ENCODE results near the gene TAOK2.

DNA sequence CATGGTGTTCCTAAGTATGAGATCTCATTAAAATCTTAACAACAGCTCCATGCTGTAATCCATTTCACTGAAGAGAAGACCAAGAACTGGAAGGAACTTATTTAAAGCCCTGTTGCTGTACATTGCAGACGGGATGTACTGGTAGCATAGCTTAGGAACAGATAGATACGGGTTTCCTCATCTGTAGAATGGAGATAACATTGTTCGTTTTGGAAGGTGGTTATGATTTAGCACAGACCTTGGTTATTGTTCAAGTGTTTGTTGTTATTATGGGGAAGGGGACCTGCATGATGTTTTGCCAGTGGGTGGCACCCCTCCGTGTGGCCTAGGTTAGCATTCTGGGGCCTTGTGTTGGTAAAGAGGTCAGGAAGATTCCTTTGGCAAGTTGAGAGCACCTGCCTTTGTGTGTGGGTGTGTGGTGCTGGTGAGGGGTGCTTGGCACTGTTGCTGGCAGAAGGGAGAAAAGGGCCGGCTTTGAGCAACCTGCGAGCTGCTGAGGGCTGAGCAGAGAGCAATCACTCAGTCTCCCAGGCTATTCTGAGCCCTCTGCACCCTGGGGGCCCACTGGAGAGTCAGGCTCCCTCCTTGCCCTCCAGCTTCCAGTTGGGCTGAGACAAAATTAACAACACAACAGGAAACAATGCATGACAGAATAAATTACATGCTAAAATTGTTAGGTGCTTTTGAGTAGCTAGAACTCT is 2.3 kb downstream of the TAOK2 start:
- TF ChIP-seq, protein P1, sequence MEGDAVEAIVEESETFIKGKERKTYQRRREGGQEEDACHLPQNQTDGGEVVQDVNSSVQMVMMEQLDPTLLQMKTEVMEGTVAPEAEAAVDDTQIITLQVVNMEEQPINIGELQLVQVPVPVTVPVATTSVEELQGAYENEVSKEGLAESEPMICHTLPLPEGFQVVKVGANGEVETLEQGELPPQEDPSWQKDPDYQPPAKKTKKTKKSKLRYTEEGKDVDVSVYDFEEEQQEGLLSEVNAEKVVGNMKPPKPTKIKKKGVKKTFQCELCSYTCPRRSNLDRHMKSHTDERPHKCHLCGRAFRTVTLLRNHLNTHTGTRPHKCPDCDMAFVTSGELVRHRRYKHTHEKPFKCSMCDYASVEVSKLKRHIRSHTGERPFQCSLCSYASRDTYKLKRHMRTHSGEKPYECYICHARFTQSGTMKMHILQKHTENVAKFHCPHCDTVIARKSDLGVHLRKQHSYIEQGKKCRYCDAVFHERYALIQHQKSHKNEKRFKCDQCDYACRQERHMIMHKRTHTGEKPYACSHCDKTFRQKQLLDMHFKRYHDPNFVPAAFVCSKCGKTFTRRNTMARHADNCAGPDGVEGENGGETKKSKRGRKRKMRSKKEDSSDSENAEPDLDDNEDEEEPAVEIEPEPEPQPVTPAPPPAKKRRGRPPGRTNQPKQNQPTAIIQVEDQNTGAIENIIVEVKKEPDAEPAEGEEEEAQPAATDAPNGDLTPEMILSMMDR (IDR thresholded peaks at IDR 0.05 in 2 of 3, conservative IDR thresholded peaks at IDR 0.05 in 1 of 3; ENCODE audit: borderline replicate concordance in 1 of 3, insufficient read depth in 1 of 3, low read depth in 2 of 3, low read length in 2 of 3): no peak
- TF ChIP-seq, protein P2, sequence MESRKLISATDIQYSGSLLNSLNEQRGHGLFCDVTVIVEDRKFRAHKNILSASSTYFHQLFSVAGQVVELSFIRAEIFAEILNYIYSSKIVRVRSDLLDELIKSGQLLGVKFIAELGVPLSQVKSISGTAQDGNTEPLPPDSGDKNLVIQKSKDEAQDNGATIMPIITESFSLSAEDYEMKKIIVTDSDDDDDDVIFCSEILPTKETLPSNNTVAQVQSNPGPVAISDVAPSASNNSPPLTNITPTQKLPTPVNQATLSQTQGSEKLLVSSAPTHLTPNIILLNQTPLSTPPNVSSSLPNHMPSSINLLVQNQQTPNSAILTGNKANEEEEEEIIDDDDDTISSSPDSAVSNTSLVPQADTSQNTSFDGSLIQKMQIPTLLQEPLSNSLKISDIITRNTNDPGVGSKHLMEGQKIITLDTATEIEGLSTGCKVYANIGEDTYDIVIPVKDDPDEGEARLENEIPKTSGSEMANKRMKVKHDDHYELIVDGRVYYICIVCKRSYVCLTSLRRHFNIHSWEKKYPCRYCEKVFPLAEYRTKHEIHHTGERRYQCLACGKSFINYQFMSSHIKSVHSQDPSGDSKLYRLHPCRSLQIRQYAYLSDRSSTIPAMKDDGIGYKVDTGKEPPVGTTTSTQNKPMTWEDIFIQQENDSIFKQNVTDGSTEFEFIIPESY (IDR thresholded peaks at IDR 0.05; ENCODE audit: extremely low read depth, insufficient replicate concordance, low read length): no peak
